Activated T-helper 2 cell treated with anti-CD3 and anti-CD28 coated beads, Interferon-gamma antibody, Interleukin-2, Interleukin-4, amounts not matched to agents 10 μg/mL and 5 μg/mL and 100 μg/mL, durations not matched to agents 14 hours and 24 hours and 36 hours (primary cell): ENCODE results near the gene INPP5A. TPM values are rescaled to one million over a fixed set of nuclear protein-coding genes. Genes with fewer than 3 reads are reported as not detected.

Experiments used
- DNase-seq: peaks from one replicate; pipeline ENCODE4 v3.0.0; 2021; ENCODE audit warnings: low spot score
- H3K27ac Mint-ChIP-seq: one replicate; pipeline ENCODE4 v1.8.0; 2021; ENCODE audit warnings: mixed read lengths
- H3K27me3 Mint-ChIP-seq: one replicate; pipeline ENCODE4 v1.8.0; 2021; ENCODE audit warnings: low read depth, mixed read lengths
- H3K36me3 Mint-ChIP-seq: one replicate; pipeline ENCODE4 v1.8.0; 2021; ENCODE audit warnings: low read depth, mixed read lengths
- H3K4me1 Mint-ChIP-seq: one replicate; pipeline ENCODE4 v1.8.0; 2021; ENCODE audit warnings: low read depth, mixed read lengths
- H3K4me3 Mint-ChIP-seq: one replicate; pipeline ENCODE4 v1.8.0; 2021; ENCODE audit warnings: low read depth, mild to moderate bottlenecking, moderate library complexity, mixed read lengths
- H3K9me3 Mint-ChIP-seq: one replicate; pipeline ENCODE4 v1.8.0; 2021; ENCODE audit warnings: mixed read lengths
- intact Hi-C: fragments of 100-400 bp; cut with micrococcal nuclease; formaldehyde crosslinking; loops from one replicate; pipeline ENCODE4 v1.15.1; 2023
- total RNA-seq: library from RNA; stranded (reverse); gene quantifications from 2 replicates; pipeline ENCODE4 v1.2.3, GENCODE V29; 2022

Gene INPP5A
- total RNA-seq, 1 donor from 2014 or later, result 13.0 TPM

GRCh38 chr10:132528064-132528691 is 9.4 kb upstream of the INPP5A start:
- Mint-ChIP-seq H3K4me1 (no peaks in the 10 kb centered on the region), H3K4me3 (no peak overlapping the region), H3K36me3 (peaks cover 3% of the 10 kb centered on the region), H3K9me3 (peaks cover 16% of the 10 kb centered on the region), H3K27me3 (peaks cover 15% of the 10 kb centered on the region), H3K27ac (no peak overlapping the region)
- intact Hi-C loops, result no loop called here
- DNase-seq, result no peak

- peaks cover 16% of the 10 kb centered on the region for H3K9me3 Mint-ChIP-seq
- peaks cover 3% of the 10 kb centered on the region for H3K36me3 Mint-ChIP-seq
Measured at GRCh38 chr10:132532179-132532578, 5.4 kb upstream of the INPP5A start.

GRCh38 chr10:132532749-132533560 is 4.6 kb upstream of the INPP5A start:
- intact Hi-C loops, result loop anchor here (10.0 kb wide), 1 partner anchor 198 kb away; the partner anchor contains the start of gene LRRC27
- no peak overlapping the region for H3K4me3 Mint-ChIP-seq
- DNase-seq, result no peak
- H3K27me3 Mint-ChIP-seq, result peaks cover 25% of the 10 kb centered on the region
- no peak overlapping the region for H3K27ac Mint-ChIP-seq
- H3K9me3 Mint-ChIP-seq, result peaks cover 16% of the 10 kb centered on the region
- peaks cover 5% of the 10 kb centered on the region for H3K4me1 Mint-ChIP-seq
- H3K36me3 Mint-ChIP-seq, result peaks cover 3% of the 10 kb centered on the region

More at GRCh38 chr10:132532179-132532578, 5.4 kb upstream of the INPP5A start:
- Mint-ChIP-seq H3K27ac (no peak overlapping the region), H3K27me3 (peaks cover 25% of the 10 kb centered on the region), H3K4me3 (no peak overlapping the region), H3K4me1 (peaks cover 5% of the 10 kb centered on the region)
- DNase-seq, result no peak
- intact Hi-C loops, result loop anchor here (10.0 kb wide), 1 partner anchor 197 kb away; the partner anchor contains the start of gene LRRC27

GRCh38 chr10:132533571-132534260 is 3.9 kb upstream of the INPP5A start:
- intact Hi-C loops, result loop anchor here (10.0 kb wide), 1 partner anchor 199 kb away; the partner anchor contains the start of gene LRRC27
- Mint-ChIP-seq H3K9me3 (peaks cover 16% of the 10 kb centered on the region), H3K36me3 (peaks cover 3% of the 10 kb centered on the region), H3K4me3 (no peak overlapping the region), H3K27me3 (peaks cover 21% of the 10 kb centered on the region), H3K27ac (no peak overlapping the region), H3K4me1 (peaks cover 10% of the 10 kb centered on the region)
- DNase-seq, result no peak

GRCh38 chr10:132534391-132535064 is 3.1 kb upstream of the INPP5A start:
- peaks cover 16% of the 10 kb centered on the region for H3K9me3 Mint-ChIP-seq
- peaks cover 3% of the 10 kb centered on the region for H3K36me3 Mint-ChIP-seq
- intact Hi-C loops, result loop anchor here (5.0 to 10.0 kb wide), 4 partner anchors 200 to 843 kb away; partner anchors contain the start of genes LRRC27, PAOX, TUBGCP2 and ZNF511
- H3K4me3 Mint-ChIP-seq, result no peak overlapping the region
- peaks cover 16% of the 10 kb centered on the region for H3K27me3 Mint-ChIP-seq
- H3K4me1 Mint-ChIP-seq, result peaks cover 15% of the 10 kb centered on the region
- DNase-seq, result no peak
- no peak overlapping the region for H3K27ac Mint-ChIP-seq

GRCh38 chr10:132535065-132535651 is 2.4 kb upstream of the INPP5A start:
- DNase-seq, result no peak
- H3K4me3 Mint-ChIP-seq, result peak overlapping the region; percentile 11
- peaks cover 14% of the 10 kb centered on the region for H3K27me3 Mint-ChIP-seq
- intact Hi-C loops, result loop anchor here (5.0 to 10.0 kb wide), 4 partner anchors 200 to 842 kb away; partner anchors contain the start of genes LRRC27, PAOX, TUBGCP2 and ZNF511
- H3K9me3 Mint-ChIP-seq, result peaks cover 15% of the 10 kb centered on the region
- no peak overlapping the region for H3K27ac Mint-ChIP-seq
- H3K36me3 Mint-ChIP-seq, result peaks cover 7% of the 10 kb centered on the region
- peaks cover 21% of the 10 kb centered on the region for H3K4me1 Mint-ChIP-seq

GRCh38 chr10:132536241-132536876 is 1.2 kb upstream of the INPP5A start:
- Mint-ChIP-seq H3K27me3 (peaks cover 14% of the 10 kb centered on the region), H3K9me3 (peaks cover 11% of the 10 kb centered on the region), H3K4me1 (peaks cover 33% of the 10 kb centered on the region), H3K4me3 (peak overlapping the region; percentile 61), H3K27ac (no peak overlapping the region), H3K36me3 (peaks cover 18% of the 10 kb centered on the region)
- intact Hi-C loops, result loop anchor here (2.0 to 10.0 kb wide), 7 partner anchors 52 to 841 kb away; partner anchors contain the start of genes DPYSL4, LRRC27, PAOX and TUBGCP2
- DNase-seq, result no peak

- intact Hi-C loops, result loop anchor here (1.0 to 10.0 kb wide), 10 partner anchors 38 to 840 kb away; partner anchors contain the start of genes DPYSL4, LRRC27, PAOX and TUBGCP2
- H3K27me3 Mint-ChIP-seq, result peaks cover 10% of the 10 kb centered on the region
- H3K4me3 Mint-ChIP-seq, result peak overlapping the region; percentile 61
- H3K9me3 Mint-ChIP-seq, result peaks cover 4% of the 10 kb centered on the region
- DNase-seq, result peak; percentile 100
- H3K27ac Mint-ChIP-seq, result no peak overlapping the region
- H3K36me3 Mint-ChIP-seq, result peaks cover 15% of the 10 kb centered on the region
- peaks cover 38% of the 10 kb centered on the region for H3K4me1 Mint-ChIP-seq
Measured at GRCh38 chr10:132536877-132537683, 507 bp upstream of the INPP5A start.

- peak overlapping the region; percentile 91 for H3K27ac Mint-ChIP-seq
- no peaks in the 10 kb centered on the region for H3K9me3 Mint-ChIP-seq
- H3K4me1 Mint-ChIP-seq, result peaks cover 41% of the 10 kb centered on the region
- DNase-seq, result no peak
- peaks cover 23% of the 10 kb centered on the region for H3K36me3 Mint-ChIP-seq
- peaks cover 9% of the 10 kb centered on the region for H3K27me3 Mint-ChIP-seq
- intact Hi-C loops, result loop anchor here (5.0 to 10.0 kb wide), 4 partner anchors 203 to 839 kb away; partner anchors contain the start of genes LRRC27, PAOX, TUBGCP2 and ZNF511
- peak overlapping the region; percentile 93 for H3K4me3 Mint-ChIP-seq
Measured at GRCh38 chr10:132538031-132538789, 623 bp downstream of the INPP5A start.

- Mint-ChIP-seq H3K27ac (peak overlapping the region; percentile 91), H3K9me3 (no peaks in the 10 kb centered on the region), H3K36me3 (peaks cover 29% of the 10 kb centered on the region), H3K4me1 (peaks cover 44% of the 10 kb centered on the region), H3K27me3 (peaks cover 5% of the 10 kb centered on the region), H3K4me3 (peak overlapping the region; percentile 93)
- no peak for DNase-seq
- intact Hi-C loops, result loop anchor here (5.0 to 10.0 kb wide), 4 partner anchors 204 to 838 kb away; partner anchors contain the start of genes LRRC27, PAOX, TUBGCP2 and ZNF511
Measured at GRCh38 chr10:132538790-132539421, 1.3 kb downstream of the INPP5A start.
